ENCODE data around the gene TUBGCP4.
"Not testable (repeated sequence)": the region's sequence is repeated elsewhere in the genome, so short reads cannot be mapped to it uniquely, and the experiment has no call there.

Gene TUBGCP4, protein sequence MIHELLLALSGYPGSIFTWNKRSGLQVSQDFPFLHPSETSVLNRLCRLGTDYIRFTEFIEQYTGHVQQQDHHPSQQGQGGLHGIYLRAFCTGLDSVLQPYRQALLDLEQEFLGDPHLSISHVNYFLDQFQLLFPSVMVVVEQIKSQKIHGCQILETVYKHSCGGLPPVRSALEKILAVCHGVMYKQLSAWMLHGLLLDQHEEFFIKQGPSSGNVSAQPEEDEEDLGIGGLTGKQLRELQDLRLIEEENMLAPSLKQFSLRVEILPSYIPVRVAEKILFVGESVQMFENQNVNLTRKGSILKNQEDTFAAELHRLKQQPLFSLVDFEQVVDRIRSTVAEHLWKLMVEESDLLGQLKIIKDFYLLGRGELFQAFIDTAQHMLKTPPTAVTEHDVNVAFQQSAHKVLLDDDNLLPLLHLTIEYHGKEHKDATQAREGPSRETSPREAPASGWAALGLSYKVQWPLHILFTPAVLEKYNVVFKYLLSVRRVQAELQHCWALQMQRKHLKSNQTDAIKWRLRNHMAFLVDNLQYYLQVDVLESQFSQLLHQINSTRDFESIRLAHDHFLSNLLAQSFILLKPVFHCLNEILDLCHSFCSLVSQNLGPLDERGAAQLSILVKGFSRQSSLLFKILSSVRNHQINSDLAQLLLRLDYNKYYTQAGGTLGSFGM

GRCh38 chr15:43370975-43371974 is at the start of gene TUBGCP4, which contains the start of gene ZSCAN29:
TSS of gene TUBGCP4 (plus strand) at chr15:43371101. CDS start at chr15:43371355, 254 bp downstream.
TSS of gene ZSCAN29 (minus strand) at chr15:43371043. CDS start at chr15:43369913, 1,130 bp downstream.
- DNase-seq (peak; percentile 89), ATAC-seq (peak; percentile 85)

GRCh38 chr15:43325039-43325684 is 45.7 kb upstream of the TUBGCP4 start:
- ATAC-seq = no peak
- DNase-seq = no peak

DNA sequence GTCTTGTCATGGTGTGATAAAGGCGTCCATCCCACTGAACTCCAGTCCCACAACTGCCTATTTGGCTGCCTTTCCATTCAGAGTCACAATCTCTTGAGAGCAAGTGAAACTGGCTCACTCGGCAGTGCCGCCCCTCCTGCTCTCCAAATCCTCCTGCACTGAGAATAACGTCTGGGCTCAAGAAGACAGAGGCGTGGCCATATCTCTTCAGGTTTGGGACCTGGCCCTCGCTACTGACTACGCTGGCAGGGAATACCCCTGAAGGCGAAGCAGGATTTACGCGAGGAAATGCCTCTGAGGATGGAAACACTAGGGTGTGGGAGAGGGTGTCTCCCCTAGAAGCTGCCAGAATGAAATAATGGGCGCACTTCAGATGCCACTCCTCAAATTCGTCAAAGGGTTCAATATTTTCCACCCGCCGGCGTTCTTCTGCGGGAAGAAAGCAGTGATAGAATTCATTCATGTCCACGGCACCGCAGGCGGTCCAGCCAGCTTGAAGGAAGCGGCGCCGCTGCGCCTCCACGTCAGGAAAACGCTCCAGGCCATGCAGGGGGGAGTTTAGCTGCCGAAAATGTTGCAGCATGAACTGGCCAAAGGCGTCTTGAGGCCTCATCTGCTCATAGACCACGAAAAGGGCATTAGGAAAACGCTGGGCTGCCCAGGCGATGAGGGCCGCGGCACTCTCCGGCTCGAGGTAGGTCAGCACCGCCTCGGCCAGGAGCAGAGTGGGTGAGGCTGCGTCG is 41.5 kb upstream of the TUBGCP4 start:
- DNase-seq = peak; percentile 6
- ATAC-seq = no peak

GRCh38 chr15:43329960-43330779 is 40.7 kb upstream of the TUBGCP4 start, which contains the start of gene LCMT2:
TSS of gene LCMT2 (minus strand) at chr15:43330573. CDS start at chr15:43330489, 84 bp downstream.
- ATAC-seq (peak; percentile 93), DNase-seq (peak; percentile 89)

DNA sequence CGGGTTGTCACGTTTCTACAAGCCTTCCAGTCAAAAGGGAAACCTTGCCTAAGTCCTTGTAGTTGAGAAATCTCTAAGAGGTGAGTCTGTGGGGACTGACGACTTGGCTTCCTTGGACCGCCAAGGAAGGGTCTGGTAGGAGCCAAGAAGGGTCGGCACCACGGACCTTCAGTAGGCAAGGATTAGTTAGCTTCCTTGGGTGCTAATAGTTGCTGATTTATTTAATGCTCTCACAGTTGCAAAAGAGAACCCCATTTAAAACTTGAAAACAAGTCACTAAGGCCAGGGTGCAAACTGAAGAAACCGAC is 40.2 kb upstream of the TUBGCP4 start:
- ATAC-seq = peak; percentile 12
- no peak for DNase-seq

DNA sequence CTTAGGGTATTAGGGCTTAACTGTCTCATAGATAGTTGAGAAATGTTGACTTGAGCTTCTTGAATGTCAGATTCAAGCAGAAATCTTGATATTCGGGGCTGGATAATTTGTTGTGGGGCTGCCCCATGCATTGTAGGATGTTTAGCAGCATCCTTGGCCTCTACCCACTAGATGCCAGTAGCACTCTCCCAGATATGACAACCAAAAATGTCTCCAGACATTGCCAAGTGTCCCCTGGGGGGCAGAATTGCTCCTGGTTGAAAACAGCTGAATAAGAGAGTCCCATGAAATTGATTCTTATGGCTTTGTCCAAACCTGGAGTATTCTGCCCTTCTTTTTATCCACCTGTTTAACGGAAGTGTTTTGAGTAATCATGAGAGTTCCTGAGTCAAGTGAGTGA is 24.6 kb upstream of the TUBGCP4 start:
- DNase-seq (no peak), ATAC-seq (no peak)

DNA sequence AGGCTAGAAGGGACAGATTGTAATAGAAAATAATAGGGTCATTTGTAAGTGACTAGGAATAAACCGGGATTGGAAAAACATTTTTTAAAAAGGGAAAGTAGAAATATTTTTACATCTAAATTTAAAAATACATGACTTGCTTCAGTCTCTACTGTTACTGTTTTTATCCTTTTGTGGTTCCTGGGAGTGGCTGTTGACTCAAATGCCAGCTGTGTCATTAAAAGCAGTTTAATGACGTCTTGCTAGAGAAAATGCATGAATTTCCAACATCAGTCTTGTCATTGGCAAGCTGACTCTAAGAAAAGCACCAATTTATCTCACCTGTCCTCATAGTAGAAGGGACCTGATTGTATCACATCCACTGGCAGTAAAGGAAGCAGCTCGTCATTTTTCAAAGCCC is 23.8 kb upstream of the TUBGCP4 start:
- ATAC-seq (no peak), DNase-seq (no peak)

DNA sequence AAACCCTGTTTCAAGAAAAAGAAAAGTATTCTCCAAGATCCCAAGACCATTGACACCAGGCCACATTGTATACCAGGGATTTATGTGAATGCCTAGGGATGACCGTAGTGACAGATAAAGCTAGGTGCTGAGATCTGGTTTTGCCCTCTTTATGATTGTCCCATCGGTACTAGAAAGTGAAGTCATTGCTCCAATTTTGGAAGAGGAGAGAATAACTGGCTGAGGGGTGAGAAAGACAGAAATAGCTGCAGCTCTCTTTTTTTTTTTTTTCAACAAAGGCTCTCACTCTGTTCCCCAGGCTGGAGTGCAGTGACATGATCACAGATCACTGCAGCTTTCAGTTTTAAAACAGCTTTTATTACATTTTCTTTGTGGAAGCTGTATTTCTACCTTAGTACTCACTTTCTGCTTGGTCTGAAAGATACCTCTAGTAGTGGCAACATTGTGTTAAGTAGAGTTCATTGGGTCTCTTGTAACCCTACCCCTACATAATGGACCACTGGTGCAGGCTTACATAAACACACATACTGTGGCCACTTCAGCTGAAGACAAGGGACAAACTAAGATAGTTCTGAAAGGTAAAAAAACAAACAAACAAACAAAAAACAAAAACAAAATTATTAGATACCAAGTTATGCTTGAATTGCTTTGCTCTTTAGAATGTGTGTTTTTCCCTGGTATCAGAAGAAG is 18.1 kb upstream of the TUBGCP4 start:
- no peak for ATAC-seq
- no peak for DNase-seq

- DNase-seq = no peak
- no peak for ATAC-seq
These were observed 10.1 kb upstream of the TUBGCP4 start for GRCh38 chr15:43360821-43361220.

DNA sequence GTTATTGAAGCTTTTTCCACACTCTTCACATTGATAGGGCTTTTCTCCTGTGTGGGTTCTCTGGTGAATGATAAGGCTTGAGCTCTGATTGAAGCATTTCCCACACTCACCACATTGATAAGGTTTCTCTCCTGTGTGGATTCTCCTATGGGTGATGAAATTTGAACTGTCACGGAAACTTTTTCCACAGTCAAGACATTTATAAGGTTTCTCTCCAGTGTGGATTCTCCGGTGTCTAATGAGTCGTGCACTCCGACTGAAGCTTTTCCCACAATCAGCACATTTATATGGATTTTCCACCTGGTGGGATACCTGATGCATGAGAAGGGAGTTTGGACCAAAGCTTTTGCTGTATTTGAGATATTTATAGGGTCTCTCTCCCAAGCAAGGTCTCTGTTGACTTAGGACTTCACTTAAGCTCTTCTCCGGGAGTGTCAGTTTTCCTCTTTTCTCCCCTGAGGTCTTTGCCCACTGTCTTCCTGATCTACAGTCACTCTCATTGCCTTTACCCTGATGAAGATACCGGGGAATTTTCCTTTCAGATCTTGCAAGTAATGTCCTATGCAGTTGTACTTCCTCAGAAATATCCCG is 9.5 kb upstream of the TUBGCP4 start:
- DNase-seq (no peak), ATAC-seq (no peak)

DNA sequence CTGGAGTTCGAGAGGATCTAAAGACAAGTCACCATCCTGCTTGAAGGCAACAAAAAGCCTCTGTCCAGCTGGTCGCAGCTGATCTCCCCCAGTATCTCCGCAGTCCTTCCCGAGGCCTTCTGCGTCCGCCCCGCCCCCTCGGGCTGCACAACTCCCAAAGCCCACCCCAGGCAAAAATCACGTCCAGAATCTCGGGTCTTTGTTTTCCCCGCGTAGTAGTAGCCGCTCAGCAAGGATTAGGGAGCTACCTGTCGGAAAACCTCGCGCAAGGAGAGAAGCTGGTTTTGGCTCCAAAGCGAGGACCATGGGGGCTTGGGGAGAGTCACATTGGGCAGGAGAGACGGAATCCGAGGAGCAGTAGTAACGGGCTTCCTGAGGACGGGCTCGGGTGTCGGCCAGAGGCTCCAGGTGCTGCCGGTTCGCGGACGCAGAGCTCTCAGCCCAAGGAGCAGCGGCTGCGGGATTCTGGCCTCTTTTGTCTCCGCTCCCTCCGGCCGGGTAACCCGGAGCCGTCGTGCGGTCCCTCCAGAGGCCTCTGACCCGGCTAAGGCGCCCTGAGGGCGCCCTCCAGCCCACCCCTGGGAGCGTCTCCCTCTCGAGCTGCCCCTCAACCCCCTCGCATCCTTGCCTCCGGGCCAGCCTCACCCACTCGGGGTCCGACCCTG is 459 bp upstream of the TUBGCP4 start:
- ATAC-seq = peak; percentile 60
- peak; percentile 14 for DNase-seq

DNA sequence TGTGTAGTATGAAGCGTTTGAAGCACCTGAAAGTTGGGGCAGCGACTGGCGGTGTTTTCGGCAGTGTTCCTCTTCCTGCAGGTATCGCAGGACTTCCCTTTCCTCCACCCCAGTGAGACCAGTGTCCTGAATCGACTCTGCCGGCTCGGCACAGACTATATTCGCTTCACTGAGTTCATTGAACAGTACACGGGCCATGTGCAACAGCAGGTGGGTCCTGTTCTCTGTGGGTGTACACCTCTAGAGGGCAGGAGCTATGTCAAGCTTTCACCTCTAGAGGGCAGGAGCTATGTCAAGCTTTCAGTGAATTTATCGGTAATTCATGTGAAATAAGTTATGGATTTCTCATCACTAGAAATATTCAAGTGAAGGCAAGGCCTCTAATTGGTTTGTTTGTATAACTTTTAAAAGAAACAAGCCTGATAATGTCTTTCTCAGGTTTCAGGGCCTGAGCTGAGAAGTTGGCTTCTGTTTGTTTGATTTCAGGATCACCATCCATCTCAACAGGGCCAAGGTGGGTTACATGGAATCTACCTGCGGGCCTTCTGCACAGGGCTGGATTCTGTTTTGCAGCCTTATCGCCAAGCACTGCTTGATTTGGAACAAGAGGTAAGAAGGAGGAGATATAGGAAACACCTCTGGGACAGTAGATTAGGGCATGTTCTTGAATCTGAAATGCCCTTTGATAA is 5.3 kb downstream of the TUBGCP4 start:
- peak; percentile 57 for ATAC-seq
- DNase-seq = peak; percentile 32

GRCh38 chr15:43378601-43379000 is 7.7 kb downstream of the TUBGCP4 start:
- DNase-seq (no peak), ATAC-seq (no peak)

GRCh38 chr15:43382310-43382709 is 11.4 kb downstream of the TUBGCP4 start:
- no peak for DNase-seq

GRCh38 chr15:43383070-43383469 is 12.2 kb downstream of the TUBGCP4 start:
- no peak for ATAC-seq
- DNase-seq = no peak

More at GRCh38 chr15:43382310-43382709, 11.4 kb downstream of the TUBGCP4 start:
- ATAC-seq = no peak

DNA sequence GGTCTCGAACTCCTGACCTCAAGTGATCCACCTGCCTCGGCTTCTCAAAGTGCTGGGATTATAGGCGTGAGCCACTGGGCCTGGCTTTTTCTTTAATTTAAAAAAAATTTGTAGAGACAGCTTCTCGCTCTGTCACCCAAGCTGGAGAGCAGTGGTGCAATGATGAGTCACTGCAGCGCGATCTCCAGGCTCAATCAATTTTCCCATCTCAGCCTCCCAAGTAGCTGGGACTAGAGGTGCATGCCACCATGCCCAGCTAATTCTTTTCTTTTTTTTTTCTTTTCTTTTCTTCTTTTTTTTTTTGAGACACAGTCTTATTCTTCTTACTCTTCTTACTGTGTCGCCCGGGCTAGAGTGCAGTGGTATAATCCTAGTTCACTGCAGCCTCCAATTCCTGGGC is 19.8 kb downstream of the TUBGCP4 start:
- DNase-seq (no peak), ATAC-seq (no peak)

DNA sequence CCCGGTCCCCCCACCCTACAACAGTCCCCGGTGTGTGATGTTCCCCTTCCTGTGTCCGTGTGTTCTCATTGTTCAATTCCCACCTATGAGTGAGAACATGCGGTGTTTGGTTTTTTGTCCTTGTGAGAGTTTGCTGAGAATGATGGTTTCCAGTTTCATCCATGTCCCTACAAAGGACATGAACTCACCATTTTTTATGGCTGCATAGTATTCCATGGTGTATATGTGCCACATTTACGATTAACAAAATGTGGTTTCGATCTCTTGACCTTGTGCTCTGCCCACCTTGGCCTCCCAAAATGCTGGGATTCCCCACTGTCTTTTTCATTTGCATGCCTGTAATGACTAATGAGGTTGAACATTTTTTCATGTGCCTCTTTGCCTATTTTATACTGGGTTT is 22.7 kb downstream of the TUBGCP4 start:
- not testable (repeated sequence) for ATAC-seq

GRCh38 chr15:43402255-43402654 is 31.4 kb downstream of the TUBGCP4 start:
- no peak for DNase-seq

More for the DNA sequence above, 22.7 kb downstream of the TUBGCP4 start:
- not testable (repeated sequence) for DNase-seq

More at GRCh38 chr15:43402255-43402654, 31.4 kb downstream of the TUBGCP4 start:
- no peak for ATAC-seq
